Breast epithelium (tissue), 4 donors: ENCODE data around the gene LMX1A. TPM values are rescaled to one million over a fixed set of nuclear protein-coding genes. Genes with fewer than 3 reads are reported as not detected.

Experiments used
- DNase-seq, 2 donors: peaks; one replicate each; pipeline ENCODE4 v3.0.0-alpha.2; 2019; ENCODE audit warnings: low spot score in 2 of 2
- H3K27ac ChIP-seq, 2 donors: fragments of 200-600 bp; sonication (generic) in 1 of 2; one replicate each; pipeline ENCODE4 v1.5.1; 2016 to 2019; ENCODE audit warnings: mild to moderate bottlenecking in 1 of 2
- H3K27me3 ChIP-seq, 2 donors: fragments of 200-600 bp; sonication (generic) in 1 of 2; one replicate each; pipeline versions ENCODE4 v1.5.1 to v1.6.0; 2017 to 2019; ENCODE audit warnings: control low read depth in 1 of 2, mild to moderate bottlenecking in 1 of 2
- H3K36me3 ChIP-seq: fragments of 200-600 bp; one replicate; pipeline ENCODE4 v1.5.1; 2019
- H3K4me1 ChIP-seq, 2 donors: fragments of 200-600 bp; sonication (generic); one replicate each; pipeline ENCODE4 v1.5.1; 2016 to 2019; ENCODE audit warnings: control low read depth in 1 of 2
- H3K4me3 ChIP-seq, 3 donors: fragments of 200-600 bp; sonication (generic); 1 replicate in 2 of 3; 2 replicates in 1 of 3; pipeline ENCODE4 v1.5.1; 2016 to 2019; ENCODE audit warnings: mild to moderate bottlenecking in 3 of 3, moderate library complexity in 2 of 3
- H3K9me3 ChIP-seq, 2 donors: fragments of 200-600 bp; sonication (generic) in 1 of 2; one replicate each; pipeline ENCODE4 v1.5.1; 2016 to 2019; ENCODE audit warnings: control low read depth in 1 of 2
- CTCF ChIP-seq, 3 donors: fragments of 450-650 bp; IDR thresholded peaks; one replicate each; pipeline ENCODE4 v1.5.1; 2016 to 2017; ENCODE audit warnings: antibody characterized with exemption in 3 of 3, mild to moderate bottlenecking in 3 of 3, moderate library complexity in 3 of 3
- POLR2A ChIP-seq: fragments of 450-650 bp; IDR thresholded peaks from one replicate; pipeline ENCODE4 v1.6.1; 2016; ENCODE audit warnings: antibody characterized with exemption, mild to moderate bottlenecking, moderate library complexity
- POLR2AphosphoS5 ChIP-seq, 3 donors: sonication (generic); formaldehyde crosslinking; IDR thresholded peaks; one replicate each; pipeline ENCODE4 v1.6.1; 2017; ENCODE audit warnings: antibody characterized with exemption in 3 of 3
- intact Hi-C: fragments of 100-400 bp; cut with DNase I; formaldehyde crosslinking; loops from one replicate; pipeline ENCODE4 v1.15.1; 2023; ENCODE audit warnings: low total_unique reads
- total RNA-seq, 3 donors: library from RNA; depleted of rRNA; stranded (reverse); fragments of >200 nt; gene quantifications; one replicate each; pipeline ENCODE4 v1.1.0, GENCODE V29; 2016

The LMX1A gene
- total RNA-seq, 3 donors from 2014 or later: 1.3 TPM; not detected in 2

DNA sequence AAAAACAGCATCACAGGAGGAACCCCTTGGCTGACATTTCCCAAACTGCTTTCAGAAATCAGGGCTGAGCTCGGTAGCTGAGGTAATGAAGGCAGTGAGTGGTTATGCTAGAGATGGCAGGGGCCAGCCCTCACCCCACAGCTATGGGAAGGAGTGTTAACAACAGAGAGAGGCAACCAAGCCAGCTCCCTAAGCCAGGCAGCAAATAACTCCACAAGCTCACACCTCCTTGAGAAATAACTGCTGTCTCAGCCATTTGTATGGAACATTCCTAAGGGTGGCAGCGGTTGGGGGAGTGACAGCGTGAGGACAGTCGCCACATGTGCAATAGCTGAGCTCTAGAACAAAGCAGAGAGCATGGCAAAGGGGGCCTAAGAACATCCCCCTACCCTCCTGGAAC lies 42.6 kb downstream of the LMX1A start:
- intact Hi-C loops: no loop called here

DNA sequence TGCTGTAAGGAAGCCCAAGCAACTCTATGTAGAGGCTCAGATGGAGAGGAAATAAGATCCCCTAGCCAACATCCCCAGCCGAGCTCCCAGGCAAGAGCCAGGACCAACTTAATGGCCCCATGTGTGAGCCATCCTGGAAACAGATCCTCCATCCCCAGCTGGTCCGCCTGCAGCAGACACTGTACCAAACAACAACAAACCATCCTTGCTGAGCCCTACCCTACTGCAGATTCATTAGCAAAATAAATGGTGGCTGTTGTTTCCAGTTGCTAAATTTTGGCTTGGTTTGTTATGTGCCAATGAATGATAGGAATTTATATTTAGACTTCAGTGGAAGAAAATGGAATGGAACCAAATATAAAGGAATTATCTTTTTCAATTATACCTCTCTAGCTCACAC lies 43.9 kb downstream of the LMX1A start:
- Histone ChIP-seq H3K27me3 (no peaks in the 10 kb centered on the region), H3K4me3 (no peak overlapping the region), H3K36me3 (no peaks in the 10 kb centered on the region), H3K9me3 (peaks cover 0 to 15% of the 10 kb centered on the region in 2 donors), H3K4me1 (no peaks in the 10 kb centered on the region), H3K27ac (no peak overlapping the region)
- TF ChIP-seq POLR2AphosphoS5 (IDR thresholded peaks at IDR 0.05) (no peak), POLR2A (no peak), CTCF (IDR thresholded peaks at IDR 0.05) (no peak)
- intact Hi-C loops: no loop called here
- no peak for DNase-seq

More for the DNA sequence above, 42.6 kb downstream of the LMX1A start:
- H3K9me3 ChIP-seq: peaks cover 0 to 15% of the 10 kb centered on the region in 2 donors
- no peak for DNase-seq
- TF ChIP-seq CTCF (IDR thresholded peaks at IDR 0.05): no peak
- H3K27me3 ChIP-seq: no peaks in the 10 kb centered on the region
- no peaks in the 10 kb centered on the region for H3K4me1 ChIP-seq
- no peak overlapping the region for H3K4me3 ChIP-seq
- H3K36me3 ChIP-seq: no peaks in the 10 kb centered on the region
- no peak overlapping the region for H3K27ac ChIP-seq

DNA sequence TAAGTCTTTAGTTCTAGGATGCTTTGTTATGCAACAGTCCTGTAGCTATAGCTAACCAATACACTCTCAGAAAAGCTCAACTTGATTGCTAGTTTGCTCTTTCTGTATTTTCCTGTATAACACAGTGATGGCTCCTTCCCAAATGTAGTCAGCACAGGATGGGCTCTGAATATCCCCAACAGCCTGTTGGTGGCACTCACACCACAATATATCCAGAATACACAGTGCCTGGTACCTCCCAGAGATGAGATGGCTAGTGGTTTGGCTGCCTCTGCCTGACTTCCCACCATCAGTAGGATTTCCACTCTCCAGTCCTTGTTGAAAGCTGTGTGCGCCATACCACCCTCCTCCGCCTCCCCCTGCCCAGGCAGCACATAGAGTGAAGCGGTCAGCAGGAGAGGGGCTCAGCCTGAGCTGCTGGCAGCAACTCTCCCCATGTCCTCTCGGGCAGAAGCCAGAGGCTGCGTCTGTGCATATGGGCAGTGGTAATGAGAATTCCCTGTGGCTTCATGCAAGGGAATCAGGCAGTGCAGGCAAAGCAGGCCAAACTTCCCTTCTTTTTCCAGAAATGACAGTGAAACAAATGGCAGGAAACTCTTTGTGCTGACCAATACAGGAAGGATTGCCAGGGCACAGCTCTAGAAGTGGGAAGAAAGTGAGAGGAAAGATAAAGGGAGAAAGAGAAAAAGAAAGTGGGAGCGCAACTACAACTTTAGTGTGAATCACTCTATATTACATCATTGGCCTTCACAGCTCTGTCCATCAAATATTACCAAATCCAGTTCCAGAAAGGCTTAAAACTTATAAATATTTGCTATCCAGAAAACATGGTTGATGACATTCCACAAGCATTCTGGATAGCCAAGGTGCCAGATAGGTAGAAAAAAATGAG lies 49.7 kb downstream of the LMX1A start:
- H3K4me1 ChIP-seq: no peaks in the 10 kb centered on the region
- H3K9me3 ChIP-seq: peaks cover 0 to 3% of the 10 kb centered on the region in 2 donors
- DNase-seq: no peak
- no peak overlapping the region for H3K4me3 ChIP-seq
- no peak for TF ChIP-seq CTCF (IDR thresholded peaks at IDR 0.05)
- no peak for TF ChIP-seq POLR2A
- TF ChIP-seq POLR2AphosphoS5 (IDR thresholded peaks at IDR 0.05): no peak
- H3K27me3 ChIP-seq: no peaks in the 10 kb centered on the region
- H3K27ac ChIP-seq: no peak overlapping the region
- H3K36me3 ChIP-seq: no peaks in the 10 kb centered on the region
- intact Hi-C loops: no loop called here

DNA sequence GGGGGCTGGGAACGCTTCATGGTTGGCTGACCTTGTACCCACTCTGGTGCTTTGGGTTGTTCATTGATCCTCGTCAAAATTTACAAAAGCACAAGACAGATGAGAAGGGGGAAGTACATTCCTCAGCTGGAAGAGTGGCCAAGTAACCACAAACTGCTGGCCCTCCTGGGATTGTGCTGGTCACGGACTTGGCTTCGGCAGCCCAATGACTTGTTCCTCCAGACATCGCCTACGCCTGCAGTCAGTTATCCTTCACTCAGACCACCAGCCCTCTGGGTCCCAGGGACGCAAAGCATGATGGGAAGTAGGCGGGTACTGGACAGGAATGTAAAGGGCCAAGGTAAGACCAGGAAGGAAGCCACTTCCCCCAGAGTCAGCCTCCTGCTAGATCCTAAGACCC lies 53.1 kb downstream of the LMX1A start:
- TF ChIP-seq POLR2A: no peak
- TF ChIP-seq CTCF (IDR thresholded peaks at IDR 0.05): no peak
- no peak for TF ChIP-seq POLR2AphosphoS5 (IDR thresholded peaks at IDR 0.05)
- H3K36me3 ChIP-seq: no peaks in the 10 kb centered on the region
- no peak overlapping the region for H3K4me3 ChIP-seq
- H3K4me1 ChIP-seq: no peaks in the 10 kb centered on the region
- no peaks in the 10 kb centered on the region for H3K27me3 ChIP-seq
- no peaks in the 10 kb centered on the region for H3K9me3 ChIP-seq
- DNase-seq: no peak
- intact Hi-C loops: no loop called here
- no peak overlapping the region for H3K27ac ChIP-seq

GRCh38 chr1:165300400-165300903 lies 56.1 kb downstream of the LMX1A start:
- Histone ChIP-seq H3K27ac (no peak overlapping the region), H3K4me1 (no peaks in the 10 kb centered on the region), H3K27me3 (no peaks in the 10 kb centered on the region), H3K4me3 (no peak overlapping the region), H3K9me3 (no peaks in the 10 kb centered on the region), H3K36me3 (no peaks in the 10 kb centered on the region)
- intact Hi-C loops: no loop called here
- DNase-seq: no peak
- no peak for TF ChIP-seq POLR2A
- no peak for TF ChIP-seq POLR2AphosphoS5 (IDR thresholded peaks at IDR 0.05)
- no peak for TF ChIP-seq CTCF (IDR thresholded peaks at IDR 0.05)
